Activated effector memory CD4-positive, alpha-beta T cell treated with Interleukin-2 at 50 U/mL for 16 hours (primary cell): ENCODE measurements around the gene GP1BB.
A peak's percentile ranks its signal among the peaks of the same experiment; 100 is the strongest.

Experiments used
- DNase-seq: peaks from one replicate; pipeline ENCODE4 v3.0.0-alpha.2; 2020

The GP1BB gene

GRCh38 chr22:19757140-19757984 lies 34.0 kb downstream of the GP1BB start:
- no peak for DNase-seq

GRCh38 chr22:19757985-19758895 lies 34.9 kb downstream of the GP1BB start:
- DNase-seq = no peak

GRCh38 chr22:19758896-19759426 lies 35.6 kb downstream of the GP1BB start:
- no peak for DNase-seq

- DNase-seq = no peak
Measured at GRCh38 chr22:19759427-19760057, 36.2 kb downstream of the GP1BB start.

- DNase-seq = no peak
Measured at GRCh38 chr22:19760058-19760950, 37.0 kb downstream of the GP1BB start, which contains the start of gene TBX1. Gene TBX1, plus strand, starts transcription at chr22:19760778. Its CDS starts 66 bp downstream, at chr22:19760844.

GRCh38 chr22:19760951-19761724 lies 37.8 kb downstream of the GP1BB start:
- DNase-seq = no peak

- DNase-seq = no peak
Measured at GRCh38 chr22:19761725-19762567, 38.6 kb downstream of the GP1BB start.

GRCh38 chr22:19762568-19763457 lies 39.5 kb downstream of the GP1BB start:
- no peak for DNase-seq

GRCh38 chr22:19763458-19764298 lies 40.3 kb downstream of the GP1BB start:
- DNase-seq = no peak

- no peak for DNase-seq
Measured at GRCh38 chr22:19764299-19764593, 40.9 kb downstream of the GP1BB start.

GRCh38 chr22:19764636-19765476 lies 41.5 kb downstream of the GP1BB start:
- no peak for DNase-seq

GRCh38 chr22:19765477-19766239 lies 42.3 kb downstream of the GP1BB start:
- no peak for DNase-seq

- DNase-seq = no peak
Measured at GRCh38 chr22:19766240-19766510, 42.8 kb downstream of the GP1BB start.

- peak; percentile 12 for DNase-seq
Measured at GRCh38 chr22:19766511-19767426, 43.4 kb downstream of the GP1BB start.
